ENCODE data around the gene HAT1. TPM values are rescaled to one million over a fixed set of nuclear protein-coding genes. Genes with fewer than 3 reads are reported as not detected.

Gene HAT1
- 26.7 and 37.4 TPM in 2 replicates for total RNA-seq

GRCh38 chr2:171922230-171923022 is at the start of gene HAT1:
Gene HAT1 (plus strand): TSS chr2:171922461. CDS start chr2:171922501, 40 bp downstream.

GRCh38 chr2:171893824-171894611 is 28.2 kb upstream of the HAT1 start, which contains the start of gene SLC25A12:
Gene SLC25A12 (minus strand): TSS chr2:171894244. CDS start chr2:171894214, 30 bp downstream.

GRCh38 chr2:171999604-172000469 is 77.6 kb downstream of the HAT1 start, which contains the start of gene METAP1D:
Gene METAP1D (plus strand): TSS chr2:171999953. CDS start chr2:171999970, 17 bp downstream.

Other genes starting within 250 kb of the HAT1 start
- 97.0 and 108 TPM in 2 replicates for gene DYNC1I2, start 235.0 kb upstream of the HAT1 start, total RNA-seq
- gene SLC25A12, start 28.2 kb upstream of the HAT1 start, total RNA-seq = 14.5 and 16.2 TPM in 2 replicates
- 3.4 and 6.3 TPM in 2 replicates for gene METAP1D, start 77.5 kb downstream of the HAT1 start, total RNA-seq
- gene DLX1, start 163.0 kb downstream of the HAT1 start, total RNA-seq = not detected in 2 replicates
- not detected in 2 replicates for gene DLX2, start 180.4 kb downstream of the HAT1 start, total RNA-seq